T-helper 2 cell treated with Interferon-gamma antibody and Interleukin-4, amounts not matched to agents 100 ng/mL and 5 ng/mL, for 36 hours (primary cell): ENCODE results near the gene NFAT5. TPM values are rescaled to one million over a fixed set of nuclear protein-coding genes. Genes with fewer than 3 reads are reported as not detected.

Experiments used
- intact Hi-C: fragments of 100-400 bp; cut with micrococcal nuclease; formaldehyde crosslinking; loops from one replicate; pipeline ENCODE4 v1.15.1; 2023
- total RNA-seq: library from RNA; stranded (reverse); gene quantifications from 2 replicates; pipeline ENCODE4 v1.2.3, GENCODE V29; 2022

Gene NFAT5
- total RNA-seq, 1 donor from 2014 or later = 28.3 TPM

DNA sequence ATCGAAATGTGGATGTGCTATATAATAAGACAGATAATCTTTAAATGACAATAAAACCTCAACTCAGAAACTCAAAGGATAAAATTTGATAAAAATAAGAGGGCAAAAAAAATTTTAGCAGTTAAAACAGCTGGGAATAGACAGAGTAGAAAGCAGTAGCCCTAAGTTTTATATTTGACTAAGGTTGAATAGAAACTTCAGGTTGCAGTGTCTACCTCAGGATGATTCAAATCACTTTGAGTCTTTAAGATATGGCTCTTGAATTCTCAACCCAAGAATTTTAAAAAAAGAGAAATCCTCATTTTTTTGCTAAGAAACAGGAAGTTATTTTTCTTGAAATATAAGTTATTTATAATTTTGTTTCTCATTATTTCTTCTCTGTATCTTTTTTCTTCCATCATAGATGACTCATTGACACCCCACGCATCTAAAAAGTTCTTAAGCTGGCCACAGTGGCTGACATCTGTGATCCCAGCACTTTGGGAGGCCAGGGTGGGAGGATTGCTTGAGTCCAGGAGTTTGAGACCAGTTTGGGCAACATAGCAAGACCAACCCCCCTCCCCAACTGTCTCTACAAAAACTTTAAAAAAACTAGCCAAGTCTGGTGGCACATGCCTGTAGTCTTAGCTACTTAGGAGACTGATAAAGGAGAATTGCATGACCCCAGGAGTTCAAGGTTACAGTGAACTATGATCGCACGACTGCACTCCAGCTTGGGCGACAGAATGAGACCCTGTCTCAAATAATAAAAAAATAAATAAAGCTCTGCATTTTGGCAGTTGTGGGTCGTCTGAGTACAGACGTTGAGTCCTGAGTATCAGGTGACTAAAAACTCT lies 23.9 kb downstream of the NFAT5 start:
- intact Hi-C loops = no loop called here

DNA sequence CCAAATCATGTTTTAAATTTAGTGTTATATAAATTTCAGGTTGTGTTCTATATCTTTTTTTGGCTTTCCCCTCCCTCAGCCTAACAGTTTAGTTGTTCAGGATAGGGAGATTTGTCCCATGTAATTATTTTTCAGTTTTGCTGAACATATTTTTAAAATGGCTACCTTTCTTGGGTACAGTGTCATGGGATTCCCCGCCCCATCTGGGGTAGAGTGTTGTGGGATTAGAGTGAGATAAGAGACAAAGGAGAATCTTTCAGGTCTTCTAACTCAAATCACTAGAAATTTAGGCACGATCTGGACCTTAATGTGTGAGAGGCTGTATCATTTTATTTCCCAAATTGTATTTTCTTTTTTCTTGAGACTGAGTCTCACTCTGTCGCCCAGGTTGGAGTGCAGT lies 24.8 kb downstream of the NFAT5 start:
- intact Hi-C loops = no loop called here

DNA sequence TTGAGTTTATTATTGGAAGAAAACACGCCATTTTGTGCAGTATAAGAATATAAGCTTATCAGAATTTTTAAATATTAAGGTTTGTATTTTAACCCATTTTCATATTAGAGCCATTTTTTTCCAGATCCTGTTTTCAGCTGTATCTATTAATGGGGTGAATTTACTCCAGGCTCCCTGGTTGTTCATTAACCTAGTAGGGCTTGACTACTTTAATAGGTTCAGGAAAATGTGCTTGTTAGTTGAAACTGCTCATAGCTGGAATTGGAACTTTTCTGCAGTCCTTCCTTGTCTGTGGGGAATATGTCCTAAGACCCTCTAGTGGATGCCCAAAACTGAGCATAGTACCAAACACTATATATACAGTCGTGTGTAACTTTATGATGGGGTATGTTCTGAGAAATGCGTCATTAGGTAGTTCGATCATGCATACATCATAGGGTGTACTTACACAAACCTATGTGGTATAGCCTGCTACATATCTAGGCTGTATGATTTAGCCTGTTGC lies 28.0 kb downstream of the NFAT5 start:
- intact Hi-C loops = no loop called here

DNA sequence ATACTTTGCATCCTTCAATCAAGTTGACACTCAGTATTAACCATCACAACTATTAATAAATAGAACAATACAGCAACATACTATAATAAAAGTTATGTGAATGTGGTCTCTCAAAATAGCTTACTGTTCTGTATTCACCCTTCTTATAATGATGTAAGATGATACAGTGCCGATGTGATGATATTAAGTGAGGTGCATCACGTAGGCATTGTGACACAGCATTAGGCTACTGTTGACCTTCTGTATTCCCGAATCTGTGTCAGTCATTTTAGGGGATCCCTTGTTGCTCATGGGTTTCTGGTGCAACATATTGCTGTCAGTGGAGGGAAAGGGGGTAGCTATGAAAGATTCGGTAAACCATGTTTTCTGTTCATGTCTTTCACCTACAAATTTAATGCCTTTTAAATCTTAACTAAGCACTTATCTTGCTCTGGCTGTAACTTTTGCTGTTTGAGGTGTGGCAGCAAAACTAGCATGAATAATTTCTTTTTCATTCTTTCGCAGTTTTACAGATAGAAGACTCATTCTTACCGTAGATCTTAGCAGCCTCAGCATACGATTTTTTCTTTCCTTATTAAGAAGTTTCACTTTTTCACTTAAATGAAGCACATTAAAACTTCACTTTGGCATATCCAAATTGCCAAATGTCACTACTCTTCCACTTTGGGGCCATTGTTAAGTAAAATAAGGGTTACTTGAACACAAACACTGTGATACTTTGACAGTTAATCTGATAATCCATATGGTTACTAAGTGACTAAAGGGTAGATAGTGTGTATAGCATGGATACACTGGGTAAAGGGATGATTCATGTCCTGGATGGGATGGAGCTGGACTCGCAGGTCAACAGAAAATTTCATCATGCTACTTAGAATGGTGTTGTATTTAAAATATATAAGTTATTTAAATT lies 29.6 kb downstream of the NFAT5 start:
- intact Hi-C loops = no loop called here

DNA sequence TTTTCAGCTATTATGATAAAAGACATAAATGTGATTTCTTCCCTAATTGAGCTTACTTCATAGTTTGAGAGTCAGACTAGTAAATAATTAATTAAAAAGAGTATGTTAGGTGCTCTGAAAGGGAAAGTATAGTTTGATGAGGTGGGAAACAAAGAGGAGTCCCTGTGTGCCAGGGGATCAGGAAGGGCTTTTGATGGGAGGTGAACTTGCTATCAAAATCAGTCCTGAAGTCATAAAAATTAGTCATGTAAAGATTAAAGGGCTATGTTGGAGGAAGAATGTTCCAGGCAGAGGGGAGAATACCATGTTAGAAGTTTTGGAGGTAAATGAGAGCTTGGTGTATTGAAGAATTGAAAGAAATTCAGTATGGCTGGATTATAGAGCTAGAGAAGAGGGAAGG lies 31.0 kb downstream of the NFAT5 start:
- intact Hi-C loops = no loop called here

DNA sequence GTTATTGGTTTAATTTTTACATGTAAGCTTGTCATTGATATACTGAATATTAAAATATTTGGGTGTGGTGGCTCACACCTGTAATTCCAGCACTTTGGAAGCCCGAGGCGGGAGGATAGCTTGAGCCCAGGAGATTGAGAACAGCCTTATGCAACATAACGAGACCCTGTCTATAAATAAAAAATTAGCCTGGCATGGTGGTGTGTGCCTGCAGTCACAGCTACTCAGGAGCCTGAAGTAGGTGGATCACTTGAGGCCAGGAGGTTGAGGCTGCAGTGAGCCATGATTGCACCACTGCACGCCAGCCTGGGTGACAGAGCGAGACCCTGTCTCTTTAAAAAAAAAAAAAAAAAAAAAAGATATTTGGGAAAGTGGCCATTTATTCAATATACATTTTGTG lies 32.3 kb downstream of the NFAT5 start:
- intact Hi-C loops = no loop called here

DNA sequence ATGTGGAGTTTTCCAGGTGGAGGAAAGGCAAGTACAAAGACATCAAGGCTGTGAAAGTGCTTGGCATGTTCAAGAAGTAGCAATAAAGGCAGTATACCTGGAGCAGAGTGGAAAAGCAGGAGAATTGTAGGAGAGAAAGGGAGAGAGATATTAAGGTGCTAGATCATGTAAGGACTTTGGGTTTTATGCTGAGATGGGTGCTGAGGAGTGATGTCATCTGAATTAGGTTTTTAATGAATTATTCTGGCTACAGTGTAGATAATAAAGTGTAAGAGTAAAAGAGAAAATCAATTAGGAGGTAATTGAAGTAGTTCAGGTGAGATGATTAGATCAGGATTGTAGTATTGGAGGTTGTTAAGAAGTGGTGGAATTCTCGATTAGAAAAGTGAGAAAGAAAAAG lies 34.0 kb downstream of the NFAT5 start:
- intact Hi-C loops = no loop called here

DNA sequence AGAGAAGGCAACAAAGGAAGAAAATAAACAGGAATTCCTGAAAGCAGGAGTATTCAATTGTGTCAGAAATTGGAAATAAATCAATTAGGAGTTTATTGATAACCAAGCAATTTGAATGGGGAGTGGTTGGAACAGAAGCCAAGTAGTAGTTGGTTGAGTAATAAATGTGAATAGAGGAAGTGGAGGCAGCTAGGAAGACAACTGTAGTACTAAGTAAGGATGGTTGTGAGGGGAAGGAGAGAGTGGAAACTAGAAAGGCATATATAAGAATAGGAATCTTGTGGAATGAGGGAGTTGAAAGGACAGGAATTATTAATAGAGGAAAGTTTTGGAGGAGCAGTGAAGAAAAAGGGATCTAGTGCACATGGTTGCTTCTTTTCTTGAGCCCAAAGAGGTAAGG lies 34.4 kb downstream of the NFAT5 start:
- intact Hi-C loops = no loop called here

DNA sequence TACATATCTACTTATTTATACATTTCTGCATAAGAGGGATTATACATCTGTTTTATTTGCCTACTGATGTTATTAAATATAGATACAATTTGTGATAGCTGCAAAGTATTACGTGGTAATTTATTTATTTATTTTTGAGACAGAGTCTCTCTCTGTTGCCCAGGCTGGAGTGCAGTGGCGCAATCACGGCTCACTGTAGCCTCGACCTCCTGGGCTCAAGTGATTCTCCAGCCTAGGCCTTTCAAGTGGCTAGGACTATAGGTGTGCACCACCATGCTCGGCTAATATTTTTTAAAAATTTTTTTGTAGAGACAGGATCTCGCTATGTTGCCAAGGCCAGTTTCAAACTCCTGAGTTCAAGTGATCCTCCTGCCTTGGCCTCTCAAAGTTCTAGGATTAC lies 35.5 kb downstream of the NFAT5 start:
- intact Hi-C loops = no loop called here

DNA sequence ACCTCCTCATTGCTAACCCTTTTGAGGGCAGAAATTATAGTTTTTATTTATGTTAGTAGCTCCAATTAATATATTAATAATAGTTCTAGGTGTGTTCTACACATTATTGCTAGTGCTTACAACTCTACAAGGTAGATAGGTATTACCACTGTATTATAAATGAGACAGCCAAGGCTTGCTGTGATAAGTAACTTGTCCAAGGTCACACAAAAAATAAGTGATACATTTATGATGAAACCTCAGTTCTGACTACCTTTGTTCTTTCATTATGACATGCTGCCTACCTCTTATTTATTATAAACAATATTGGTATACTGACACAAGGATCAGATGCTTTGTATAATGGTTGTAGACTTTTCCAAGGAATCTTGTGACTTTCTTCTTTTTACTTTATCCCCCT lies 41.2 kb downstream of the NFAT5 start:
- intact Hi-C loops = no loop called here

DNA sequence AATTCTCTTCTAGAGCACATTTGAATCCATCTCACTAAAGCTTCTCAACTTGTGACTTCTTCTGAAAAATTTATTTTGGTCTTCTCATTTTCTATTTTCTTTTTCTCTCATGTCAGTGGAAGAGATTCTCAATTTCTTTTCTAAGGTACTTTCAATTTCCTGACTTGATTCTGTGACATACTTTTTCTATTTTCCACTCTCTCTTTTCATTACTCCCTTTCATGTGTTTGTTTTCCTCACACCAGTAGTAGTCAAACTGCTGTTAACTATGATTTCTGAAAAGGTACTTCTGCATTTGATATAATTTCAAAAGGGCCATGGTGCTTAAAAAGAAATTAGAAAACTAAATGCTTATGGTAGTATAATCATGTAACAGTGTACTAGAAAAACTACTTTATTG lies 41.9 kb downstream of the NFAT5 start:
- intact Hi-C loops = no loop called here

DNA sequence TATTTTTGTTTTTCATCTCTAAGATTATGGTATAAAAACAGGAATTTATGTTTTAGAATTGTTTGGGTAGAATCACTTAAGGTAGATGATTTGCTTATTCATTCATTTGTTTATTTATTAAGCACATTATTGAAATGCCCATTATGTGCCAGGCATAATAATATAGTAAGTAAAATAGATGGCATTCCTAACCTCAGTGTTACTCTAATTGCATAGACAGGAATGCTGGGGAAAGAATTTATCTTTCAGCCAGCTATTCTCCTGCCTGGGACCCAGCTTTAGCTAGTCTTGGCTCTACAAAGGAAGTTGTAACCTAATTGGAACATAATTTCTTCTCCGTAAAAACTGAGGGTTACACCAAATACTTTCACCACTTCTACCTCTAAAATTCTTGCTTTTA lies 44.6 kb downstream of the NFAT5 start:
- intact Hi-C loops = no loop called here

DNA sequence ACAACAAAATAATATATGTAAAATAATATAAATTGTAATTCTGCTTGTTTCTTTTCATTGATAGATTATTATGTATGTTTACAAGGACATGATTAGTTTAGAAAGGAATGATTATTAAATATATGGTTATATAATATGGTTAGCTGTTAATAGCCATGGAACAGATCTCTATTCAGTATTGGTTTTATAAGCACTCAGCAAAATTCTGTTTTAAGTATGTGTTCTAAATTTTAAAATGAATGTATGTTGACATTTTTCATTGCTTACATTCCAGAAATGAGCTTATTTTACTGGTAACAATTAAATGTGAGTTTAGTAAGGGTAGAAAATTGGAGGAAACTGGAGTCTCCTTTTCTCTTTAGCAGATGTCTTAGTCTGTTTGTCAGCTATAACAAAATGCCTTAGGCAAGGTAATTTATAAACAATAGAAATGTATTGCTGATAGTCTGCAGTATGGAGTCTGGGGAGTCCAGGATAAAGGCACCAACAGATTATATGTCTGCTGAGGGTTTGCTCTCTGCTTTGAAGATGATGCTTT lies 45.4 kb downstream of the NFAT5 start:
- intact Hi-C loops = no loop called here

DNA sequence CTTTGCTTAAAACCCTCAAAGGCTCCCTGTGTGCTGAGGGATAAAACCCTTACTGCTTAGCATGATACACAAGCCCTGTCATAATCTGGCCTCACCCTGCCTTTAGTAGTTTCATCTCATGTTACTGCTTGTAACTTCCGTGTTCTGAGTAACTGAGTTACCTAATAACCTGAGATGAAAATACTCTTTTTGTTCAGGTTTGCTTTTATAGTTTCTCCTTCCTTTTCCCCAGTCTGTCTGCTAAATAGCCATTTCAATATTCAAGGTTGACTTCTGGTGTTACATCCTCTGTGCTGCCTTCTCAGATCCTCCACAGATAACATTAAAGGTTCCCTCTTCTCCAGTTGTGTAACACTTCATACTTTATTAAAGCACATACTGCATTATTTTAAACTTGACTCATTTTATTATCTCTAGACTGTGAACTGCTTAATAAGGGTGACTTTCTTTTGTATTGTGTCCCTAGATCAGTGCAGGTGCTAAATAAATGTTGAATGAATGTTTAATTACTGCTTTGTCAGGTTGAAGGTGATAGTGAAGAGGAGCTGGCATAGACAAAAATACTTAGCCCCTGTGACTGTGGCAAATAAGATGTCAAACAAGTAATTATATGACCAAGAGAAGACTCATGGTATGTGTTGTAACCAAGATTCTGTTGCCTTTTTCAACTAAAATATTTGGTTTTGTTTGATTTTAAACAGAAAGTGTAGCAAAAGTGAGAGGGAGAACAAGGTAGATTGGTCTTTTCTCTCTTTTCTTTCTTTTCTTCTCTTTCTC lies 47.8 kb downstream of the NFAT5 start:
- intact Hi-C loops = no loop called here

DNA sequence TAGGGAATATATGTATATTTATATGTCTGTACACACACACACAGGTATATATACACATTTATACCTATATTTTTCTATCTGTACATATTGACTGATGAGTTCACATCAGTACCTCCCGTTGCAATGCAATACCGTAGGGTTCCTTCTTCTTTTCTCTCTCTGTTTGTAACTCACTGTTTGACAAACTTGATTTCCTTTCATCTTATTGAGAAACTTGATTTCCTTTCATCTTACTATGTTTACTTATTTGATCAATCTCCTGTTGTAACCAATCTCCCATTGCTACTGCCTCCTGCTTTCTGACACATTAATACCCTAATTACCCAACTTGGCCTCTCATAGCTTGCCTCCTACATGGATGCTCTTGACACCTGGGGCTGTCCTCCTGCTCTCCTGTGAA lies 49.8 kb downstream of the NFAT5 start:
- intact Hi-C loops = no loop called here

DNA sequence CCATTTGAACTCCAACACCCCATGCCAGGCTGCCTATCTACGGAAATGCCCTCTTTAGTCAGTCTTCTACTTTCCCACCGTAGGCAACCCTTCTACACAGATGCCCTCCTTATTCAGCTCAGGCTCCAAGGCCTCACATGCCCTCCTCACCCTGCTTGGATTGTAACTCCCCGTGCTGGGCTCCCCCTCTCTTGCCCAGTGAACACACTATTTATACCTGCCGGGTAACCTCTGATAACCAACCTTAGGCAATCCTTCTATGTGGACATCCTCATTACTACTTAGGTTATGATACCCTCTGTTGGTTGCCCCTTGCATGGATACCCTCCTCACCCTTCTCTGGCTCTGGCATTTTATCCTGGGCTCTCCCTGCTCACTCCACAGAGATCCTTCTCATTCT lies 50.3 kb downstream of the NFAT5 start:
- intact Hi-C loops = no loop called here

DNA sequence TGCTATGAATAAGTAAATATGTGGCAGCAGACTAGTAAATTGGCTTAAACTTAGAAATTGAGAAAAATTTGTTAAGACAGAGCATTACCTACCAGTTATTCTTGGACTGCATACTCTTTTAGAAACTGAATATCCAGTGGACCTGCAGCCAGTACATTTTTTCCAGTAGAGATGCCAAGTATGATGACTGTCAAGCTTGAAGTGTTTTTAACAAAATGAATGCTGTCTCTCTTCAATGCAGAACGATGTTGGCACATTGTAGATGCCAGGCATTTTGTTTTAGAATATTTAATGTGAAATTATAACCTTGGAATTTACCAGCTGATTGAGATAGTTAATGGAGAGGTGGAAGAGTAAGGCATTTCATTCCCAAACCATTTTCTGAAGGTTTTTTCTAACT lies 52.5 kb downstream of the NFAT5 start:
- intact Hi-C loops = no loop called here

DNA sequence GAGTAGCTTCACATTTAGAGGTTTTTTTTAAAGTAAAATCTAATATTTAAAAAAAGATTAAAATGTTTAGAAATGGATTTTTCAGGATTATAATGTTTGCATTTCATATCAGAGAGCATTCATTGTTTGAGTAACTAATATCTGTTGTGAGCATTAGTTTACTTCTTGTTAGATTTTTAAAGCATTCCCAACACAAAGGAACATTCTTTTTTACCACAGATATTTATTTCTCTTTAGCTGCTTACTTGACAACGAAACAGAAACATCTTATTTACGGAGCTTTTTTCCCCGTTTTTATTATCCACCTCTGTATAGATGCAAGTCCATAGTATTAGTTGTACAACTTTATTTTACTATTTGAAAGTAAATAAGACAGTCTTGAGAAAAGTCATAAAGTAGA lies 53.0 kb downstream of the NFAT5 start:
- intact Hi-C loops = no loop called here

DNA sequence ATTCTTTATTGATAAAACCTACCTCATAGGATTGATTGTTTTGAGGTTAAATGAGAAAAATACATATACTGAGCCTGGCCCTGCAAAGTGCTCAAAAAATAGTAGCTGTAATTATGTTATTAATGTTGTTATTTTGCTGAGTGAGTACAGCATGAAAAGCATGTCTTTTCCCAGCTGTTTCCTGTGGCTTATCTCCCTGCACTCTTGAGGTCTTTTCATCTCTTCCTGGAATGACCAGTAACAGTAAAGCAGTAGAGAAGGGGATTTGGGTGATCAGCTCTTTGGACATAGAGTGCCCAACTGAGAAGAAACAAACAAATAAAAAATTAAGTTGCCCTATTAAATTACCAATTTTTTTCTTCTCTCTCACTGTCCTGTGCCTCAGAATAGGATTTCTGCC lies 53.7 kb downstream of the NFAT5 start:
- intact Hi-C loops = no loop called here

DNA sequence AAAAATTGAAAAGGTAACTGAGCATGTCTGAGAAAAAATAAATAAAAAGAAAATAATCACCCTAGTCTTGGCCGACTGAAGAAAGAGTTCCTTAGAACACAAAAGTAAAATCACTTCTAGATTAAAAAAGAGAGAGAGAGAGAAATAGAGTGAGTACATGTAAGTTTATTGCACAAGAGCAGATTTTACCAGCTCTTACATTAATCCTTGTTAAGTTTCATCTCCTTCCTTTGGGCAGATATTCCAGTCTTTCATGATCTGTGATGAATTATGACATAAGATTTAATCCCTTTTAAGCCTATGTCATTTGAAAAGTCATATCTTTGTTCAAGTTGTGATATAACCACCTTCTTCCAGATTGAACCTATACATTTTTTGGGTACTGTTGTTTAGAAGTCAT lies 54.8 kb downstream of the NFAT5 start:
- intact Hi-C loops = no loop called here

DNA sequence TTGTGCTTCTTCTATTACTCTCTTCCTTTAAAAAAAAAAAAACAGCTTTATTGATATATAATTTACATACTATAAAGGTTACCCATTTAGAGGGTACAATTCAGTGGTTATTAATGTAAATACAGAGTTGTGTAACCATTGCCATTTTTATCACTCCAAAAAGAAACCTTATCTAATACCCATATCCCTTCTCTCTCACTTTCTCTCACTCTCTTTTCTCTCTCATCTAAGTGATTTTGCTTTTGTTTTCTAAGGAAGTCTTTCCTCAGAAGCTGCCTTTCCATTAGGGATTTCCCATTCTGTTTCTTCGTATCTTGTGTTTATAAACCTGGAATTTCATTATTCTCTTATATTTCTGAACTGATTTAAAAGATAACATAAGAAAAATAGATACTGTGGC lies 55.5 kb downstream of the NFAT5 start:
- intact Hi-C loops = no loop called here
